Smooth muscle cell of the umbilical artery (primary cell): ENCODE data around the gene SAPCD2. TPM values are rescaled to one million over a fixed set of nuclear protein-coding genes. Genes with fewer than 3 reads are reported as not detected.

Experiments used
- total RNA-seq: library from RNA; depleted of rRNA; stranded (reverse); fragments of >200 nt; gene quantifications from 2 replicates; pipeline ENCODE4 v1.2.3, GENCODE V29; 2014

The SAPCD2 gene, protein sequence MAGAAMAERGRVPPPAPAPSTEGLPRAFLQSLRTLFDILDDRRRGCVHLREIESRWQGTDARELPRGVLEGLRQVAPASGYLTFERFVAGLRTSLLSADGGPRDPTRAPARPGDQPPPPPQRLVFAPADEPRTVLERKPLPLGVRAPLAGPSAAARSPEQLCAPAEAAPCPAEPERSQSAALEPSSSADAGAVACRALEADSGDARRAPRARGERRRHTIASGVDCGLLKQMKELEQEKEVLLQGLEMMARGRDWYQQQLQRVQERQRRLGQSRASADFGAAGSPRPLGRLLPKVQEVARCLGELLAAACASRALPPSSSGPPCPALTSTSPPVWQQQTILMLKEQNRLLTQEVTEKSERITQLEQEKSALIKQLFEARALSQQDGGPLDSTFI
- 0.89 and 5.7 TPM in 2 replicates for total RNA-seq

DNA sequence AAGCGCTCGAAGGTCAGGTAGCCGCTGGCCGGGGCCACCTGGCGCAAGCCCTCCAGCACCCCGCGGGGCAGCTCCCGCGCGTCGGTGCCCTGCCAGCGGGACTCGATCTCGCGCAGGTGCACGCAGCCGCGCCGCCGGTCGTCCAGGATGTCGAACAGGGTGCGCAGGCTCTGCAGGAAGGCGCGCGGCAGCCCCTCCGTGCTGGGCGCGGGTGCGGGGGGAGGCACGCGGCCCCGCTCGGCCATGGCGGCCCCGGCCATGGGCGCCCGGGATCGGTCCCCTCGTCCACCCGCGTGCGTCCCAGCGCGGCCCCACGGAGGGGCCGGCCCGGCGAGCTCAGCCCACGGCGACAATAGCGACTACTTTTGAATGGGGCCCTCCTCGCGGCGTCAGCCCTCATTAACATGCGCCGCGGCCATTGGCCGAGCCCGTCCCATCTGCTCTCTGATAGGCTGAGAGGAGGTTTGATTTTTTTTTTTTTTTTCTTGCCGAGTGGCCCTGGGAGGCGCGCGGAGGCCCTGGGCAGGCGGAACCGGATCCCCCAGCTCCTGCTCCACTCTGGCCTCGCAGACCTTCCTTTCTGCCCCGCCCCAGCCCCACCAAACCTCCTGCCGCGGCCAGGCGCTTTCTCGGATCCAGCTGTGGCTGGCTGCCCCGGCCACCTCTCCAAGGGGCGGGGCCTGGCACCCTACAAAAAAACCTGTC lies at the start of gene SAPCD2:
Gene SAPCD2 (minus strand): TSS at position 357 of the 705 bp plus-strand sequence. CDS start 97 bp downstream, at position 260.

DNA sequence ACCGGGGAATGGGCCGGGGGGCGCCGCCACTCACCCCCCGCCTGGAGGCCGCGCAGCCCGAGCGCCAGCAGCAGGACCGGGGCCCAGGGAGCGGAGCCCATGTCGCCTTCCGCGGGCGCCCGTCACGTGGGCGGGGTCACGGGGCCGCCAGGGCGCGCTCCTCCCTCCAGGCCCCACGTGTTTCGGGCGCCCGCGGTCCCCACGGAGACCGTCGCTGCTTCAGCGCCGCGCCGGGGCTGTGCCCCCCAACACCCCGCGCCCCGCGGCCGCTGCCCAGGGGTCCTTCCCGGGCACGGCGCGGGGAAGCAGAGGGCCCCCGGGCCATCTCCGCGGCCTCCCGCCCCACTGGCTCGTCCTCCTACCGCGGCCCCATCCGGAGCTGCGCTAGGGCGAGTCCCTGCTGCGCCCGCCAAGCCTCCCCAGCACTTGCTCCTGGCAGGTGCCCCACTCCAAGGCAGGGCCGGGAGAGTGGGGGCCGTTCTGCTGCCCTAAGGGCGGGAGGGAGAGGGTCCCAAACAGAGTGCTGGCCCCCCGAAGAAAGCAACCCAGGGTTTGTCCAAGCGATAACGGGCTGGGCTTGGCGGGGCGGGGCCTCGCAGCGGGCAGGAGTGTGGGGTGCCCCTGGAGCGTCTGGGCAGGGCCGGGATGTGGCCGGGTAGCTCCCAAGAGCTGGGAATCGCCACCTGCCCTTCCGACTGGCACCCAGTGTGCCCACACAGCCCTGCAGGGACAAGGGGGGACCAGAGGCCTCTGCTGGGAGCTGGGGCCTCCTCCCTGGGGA lies 44.4 kb upstream of the SAPCD2 start, which contains the start of gene DPP7:
Gene DPP7 (minus strand): TSS at position 121 of the 781 bp plus-strand sequence. CDS start 20 bp downstream, at position 101.

DNA sequence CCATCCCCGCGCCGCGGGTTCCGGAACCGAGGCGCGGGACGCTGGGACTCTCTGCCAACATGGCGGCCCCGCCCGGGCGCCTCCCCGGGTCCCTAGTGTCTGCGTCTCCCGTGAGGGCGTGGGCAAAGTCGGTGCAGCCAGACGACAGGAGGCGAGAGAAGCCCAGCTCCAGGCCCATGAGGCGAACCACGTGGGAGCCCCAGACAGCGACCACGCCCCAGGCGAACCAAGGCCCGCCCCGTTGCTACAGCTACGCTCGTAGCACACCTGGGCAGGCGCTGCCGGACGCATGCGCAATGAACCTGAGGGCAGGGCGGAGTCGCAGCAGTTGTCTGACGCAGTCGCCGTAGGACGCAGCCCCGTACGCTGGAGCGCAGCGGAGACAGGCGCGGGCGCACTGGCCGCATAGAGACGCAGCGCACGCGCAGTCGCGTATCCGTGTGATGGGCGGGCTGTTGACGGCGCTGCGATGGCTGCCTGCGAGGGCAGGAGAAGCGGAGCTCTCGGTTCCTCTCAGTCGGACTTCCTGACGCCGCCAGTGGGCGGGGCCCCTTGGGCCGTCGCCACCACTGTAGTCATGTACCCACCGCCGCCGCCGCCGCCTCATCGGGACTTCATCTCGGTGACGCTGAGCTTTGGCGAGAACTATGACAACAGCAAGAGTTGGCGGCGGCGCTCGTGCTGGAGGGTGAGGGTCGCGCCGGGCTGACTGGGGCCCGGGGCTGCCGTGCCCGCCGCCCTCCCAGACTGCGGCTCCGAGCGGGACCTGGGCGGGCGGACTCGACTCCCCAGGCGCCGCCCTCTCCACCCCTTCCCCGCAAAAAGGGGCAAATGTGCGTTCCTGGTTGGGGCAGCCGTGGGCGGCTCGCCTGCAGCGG lies 16.4 kb upstream of the SAPCD2 start, which contains the start of gene MAN1B1:
Gene MAN1B1 (plus strand): TSS at position 455 of the 878 bp plus-strand sequence. CDS start 15 bp downstream, at position 470.

DNA sequence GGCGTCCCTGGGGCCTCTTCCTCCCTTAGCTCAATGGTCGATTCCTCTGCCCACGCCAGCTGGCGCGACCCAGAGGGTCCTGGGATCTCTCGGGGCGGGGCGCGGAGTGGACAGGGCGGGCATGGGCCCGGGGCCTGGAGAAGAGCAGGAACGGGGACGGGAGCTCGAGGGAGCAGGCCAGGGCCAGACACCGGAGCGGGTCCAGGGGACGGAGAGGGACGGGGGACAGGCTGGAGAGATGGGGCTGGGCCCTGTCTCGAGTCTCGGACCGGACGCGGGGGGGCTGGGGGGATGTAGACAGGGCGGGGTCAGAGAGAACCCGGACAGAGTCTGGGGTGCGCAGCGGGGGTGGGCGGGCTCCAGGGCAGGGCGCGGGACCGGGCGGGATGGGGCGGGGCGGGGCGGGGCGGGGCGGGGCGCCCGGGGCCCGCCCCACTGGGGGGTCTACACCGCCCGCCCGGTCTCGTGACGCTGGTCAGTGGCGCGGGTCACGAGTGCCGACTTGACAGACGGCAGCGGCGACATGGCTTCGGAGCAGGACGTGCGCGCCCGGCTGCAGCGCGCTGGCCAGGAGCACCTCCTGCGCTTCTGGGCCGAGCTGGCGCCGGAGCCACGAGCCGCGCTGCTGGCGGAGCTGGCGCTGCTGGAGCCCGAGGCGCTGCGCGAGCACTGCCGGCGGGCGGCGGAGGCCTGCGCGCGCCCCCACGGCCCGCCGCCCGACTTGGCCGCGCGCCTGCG lies 6.8 kb upstream of the SAPCD2 start, which contains the start of gene UAP1L1:
Gene UAP1L1 (plus strand): TSS at position 508 of the 738 bp plus-strand sequence. CDS start 16 bp downstream, at position 524.

DNA sequence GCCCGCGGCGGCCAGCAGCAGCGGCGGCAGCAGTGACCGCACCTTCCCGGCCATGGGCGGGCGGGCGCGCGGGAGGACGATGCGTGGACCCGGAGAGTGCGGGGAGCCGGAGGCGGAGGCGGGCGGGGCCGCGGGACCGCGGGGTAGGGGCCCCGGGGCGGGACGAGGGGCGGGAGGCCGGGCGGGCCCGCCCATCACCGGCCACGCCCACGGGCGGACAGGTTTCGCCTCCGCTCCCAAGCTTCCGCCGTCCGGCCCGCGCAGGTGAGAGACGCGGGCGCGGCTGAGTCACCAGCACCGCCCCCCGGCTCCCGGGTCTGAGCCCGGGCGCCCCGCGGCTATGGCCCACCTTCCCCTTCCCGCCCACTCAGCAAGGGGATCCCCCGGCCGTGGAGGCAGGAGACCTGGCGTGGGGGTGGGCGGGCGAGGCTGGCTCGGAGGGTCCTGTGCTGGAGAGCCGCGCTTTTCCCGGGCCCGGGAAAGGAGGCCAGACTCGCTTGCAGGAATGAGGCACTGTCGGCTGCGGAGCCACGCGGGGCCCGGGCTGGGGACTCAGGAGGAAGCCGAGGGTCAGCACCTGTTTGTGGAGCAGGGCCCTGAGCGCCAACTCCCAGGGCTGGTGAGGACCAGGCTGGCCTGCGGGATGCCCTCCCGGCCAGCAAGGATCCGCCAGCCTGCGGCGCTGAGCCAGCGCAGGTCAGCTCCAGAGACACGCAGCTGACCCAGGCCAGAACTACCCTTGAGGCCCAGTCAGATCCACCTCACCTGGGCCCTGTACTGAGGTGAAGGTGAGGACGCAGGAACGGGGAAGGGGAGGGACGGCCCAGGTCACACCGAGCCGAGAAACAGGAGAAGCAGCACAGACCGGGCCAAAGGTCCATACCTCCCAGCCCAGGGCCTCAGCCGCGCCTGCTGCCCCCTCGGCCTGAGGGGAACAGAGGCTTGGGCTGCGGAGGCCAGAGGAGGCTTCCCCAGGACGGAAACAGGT lies 16.1 kb downstream of the SAPCD2 start, which contains the start of gene ENTPD2:
Gene ENTPD2 (minus strand): TSS at position 118 of the 988 bp plus-strand sequence. CDS start 64 bp downstream, at position 54.

DNA sequence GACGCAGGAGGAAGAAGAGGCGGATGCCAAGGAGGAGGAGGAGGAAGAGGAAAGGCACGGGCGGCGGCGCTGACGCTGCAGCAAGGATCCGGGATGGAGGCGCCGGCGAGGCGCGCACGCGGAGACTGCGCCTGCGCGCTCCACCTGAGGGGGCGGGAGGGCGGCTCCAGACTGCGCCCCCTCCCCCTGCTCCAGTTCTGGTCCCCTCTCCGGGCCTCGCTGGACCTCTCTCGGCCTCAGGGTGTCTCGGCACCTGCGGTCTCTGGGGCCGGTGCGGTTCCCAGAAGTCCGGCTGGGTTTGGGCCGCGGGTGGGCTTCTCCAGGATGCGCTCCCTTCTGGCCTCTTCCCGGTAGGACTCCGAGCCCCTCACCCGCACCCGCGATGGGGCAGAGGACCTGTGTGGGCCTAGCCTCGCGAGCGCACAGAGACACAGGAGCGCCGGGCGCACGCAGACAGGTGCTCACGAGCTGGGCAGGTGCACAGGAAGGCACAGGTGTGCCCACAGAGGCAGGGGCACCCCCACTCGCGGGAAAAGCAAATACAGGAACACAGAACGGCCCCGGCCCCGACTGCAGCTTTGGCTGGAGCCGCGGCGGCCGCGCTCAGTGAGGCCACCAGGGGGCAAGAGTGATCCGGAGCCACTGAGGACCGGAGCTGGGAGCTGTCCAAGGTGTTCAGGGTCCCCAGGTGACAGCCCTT lies 24.1 kb downstream of the SAPCD2 start, which contains the start of gene NPDC1:
Gene NPDC1 (minus strand): TSS at position 90 of the 700 bp plus-strand sequence. CDS start 188 bp downstream, outside the sequence.

DNA sequence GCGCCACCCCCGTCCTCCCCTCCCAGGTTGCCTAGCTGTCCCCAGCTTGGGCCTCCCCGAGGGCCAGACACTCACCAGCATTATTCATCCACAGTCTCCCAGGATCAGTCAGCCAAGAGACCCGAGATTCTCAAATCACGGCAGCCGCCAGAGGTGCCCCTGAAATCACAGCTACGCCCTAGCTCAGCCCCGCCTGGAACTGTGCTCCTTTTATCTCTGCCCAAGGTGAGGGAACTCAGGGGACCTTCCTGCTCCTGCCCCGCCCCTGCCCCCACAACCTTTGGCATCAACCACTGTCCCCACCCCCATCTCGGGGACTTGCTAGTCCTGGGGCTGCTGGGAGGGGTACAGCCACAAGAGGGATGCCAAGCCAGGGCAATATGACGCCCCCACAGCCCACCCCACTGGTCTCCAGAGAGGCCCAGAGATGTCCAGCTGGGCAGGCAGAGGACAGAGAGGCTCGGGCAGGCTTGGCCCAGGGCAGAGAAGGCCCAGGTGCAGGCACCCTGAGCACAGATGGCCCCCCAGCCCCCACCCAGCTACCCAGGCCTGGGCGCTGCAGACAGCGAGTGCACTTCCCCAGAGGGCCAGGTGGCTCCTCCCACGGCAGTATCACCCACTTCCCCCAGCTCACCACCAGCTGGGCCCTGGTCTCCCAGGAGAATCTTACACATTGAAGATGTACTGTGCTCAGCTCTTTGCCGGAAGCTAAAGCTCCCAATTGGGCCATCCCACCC lies 38.3 kb downstream of the SAPCD2 start, which contains the start of gene FUT7:
Gene FUT7 (minus strand): TSS at position 185 of the 737 bp plus-strand sequence. CDS start 97 bp downstream, at position 88.

DNA sequence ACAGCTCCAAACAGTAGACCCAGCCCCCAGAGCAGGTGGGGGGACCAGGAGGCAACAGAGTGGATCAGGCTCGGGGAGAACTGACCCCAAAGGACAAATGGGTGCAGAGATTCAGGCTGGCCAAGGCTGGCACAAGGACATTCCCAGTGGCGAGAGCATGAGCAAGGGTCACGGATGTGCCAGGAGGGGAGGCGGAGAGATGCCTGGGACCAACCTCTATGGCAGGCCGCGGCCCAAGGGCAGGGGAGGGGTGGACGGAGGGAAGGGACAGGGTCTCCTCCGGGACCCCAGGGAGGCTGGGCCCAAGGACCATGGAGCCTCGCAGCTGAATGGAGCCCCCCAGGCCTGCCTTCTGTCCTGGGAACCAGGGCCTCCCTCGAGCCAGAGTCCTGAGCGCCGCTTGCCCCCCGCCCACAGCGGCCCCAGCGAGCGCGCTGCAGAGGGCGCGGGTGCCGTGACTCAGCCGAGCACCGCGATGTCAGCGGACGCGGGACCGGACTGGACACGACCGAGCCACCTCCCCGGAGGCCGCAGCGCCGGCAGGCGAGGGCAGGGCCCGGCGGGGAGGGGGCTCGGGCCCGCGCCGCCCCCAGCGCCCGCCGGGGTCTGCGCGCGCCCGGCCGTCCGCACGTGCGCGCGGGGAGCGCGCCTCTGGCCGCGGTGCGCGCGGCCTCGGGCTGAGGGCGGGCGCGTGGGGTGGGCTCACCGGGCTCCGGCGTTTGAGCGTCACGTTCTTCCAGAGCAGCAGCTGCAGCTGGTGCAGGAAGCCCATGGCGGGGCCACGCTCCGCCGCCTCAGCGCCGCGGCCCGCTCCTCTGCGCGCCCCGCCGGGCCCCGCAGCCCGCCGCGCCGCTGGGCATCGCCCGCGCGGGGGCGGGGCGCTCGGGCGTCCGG lies 42.7 kb downstream of the SAPCD2 start, which contains the start of gene ABCA2:
Gene ABCA2 (minus strand): TSS at position 869 of the 894 bp plus-strand sequence. CDS start 97 bp downstream, at position 772.

Other genes with a start within 250 kb of the SAPCD2 start
- gene AJM1, start 228.1 kb downstream of the SAPCD2 start, total RNA-seq: 2.1 and 2.4 TPM in 2 replicates
- gene PHPT1, start 221.1 kb downstream of the SAPCD2 start, total RNA-seq: 65.8 and 98.9 TPM in 2 replicates
- 2.7 and 4.0 TPM in 2 replicates for gene MAMDC4, start 218.2 kb downstream of the SAPCD2 start, total RNA-seq
- 209 and 275 TPM in 2 replicates for gene EDF1, start 204.2 kb downstream of the SAPCD2 start, total RNA-seq
- 5.6 and 16.0 TPM in 2 replicates for gene TRAF2, start 184.0 kb downstream of the SAPCD2 start, total RNA-seq
- gene FBXW5, start 125.8 kb downstream of the SAPCD2 start, total RNA-seq: 142 and 159 TPM in 2 replicates
- 0.59 TPM in 1 of 2 replicates, not detected in the other for gene C8G, start 125.3 kb downstream of the SAPCD2 start, total RNA-seq
- gene LCN12, start 118.3 kb downstream of the SAPCD2 start, total RNA-seq: 0.30 and 0.51 TPM in 2 replicates
- 8.3 and 21.4 TPM in 2 replicates for gene PTGDS, start 93.1 kb downstream of the SAPCD2 start, total RNA-seq
- 0.88 and 1.5 TPM in 2 replicates for gene LCNL1, start 87.6 kb downstream of the SAPCD2 start, total RNA-seq
- gene PAXX, start 78.1 kb downstream of the SAPCD2 start, total RNA-seq: 13.5 and 17.8 TPM in 2 replicates
- gene CLIC3, start 74.0 kb downstream of the SAPCD2 start, total RNA-seq: 2.5 and 3.3 TPM in 2 replicates
- gene ABCA2, start 42.3 kb downstream of the SAPCD2 start, total RNA-seq: 46.0 and 68.3 TPM in 2 replicates
- under 0.01 TPM in 1 of 2 replicates, not detected in the other for gene FUT7, start 38.5 kb downstream of the SAPCD2 start, total RNA-seq
- 27.3 and 49.4 TPM in 2 replicates for gene NPDC1, start 24.4 kb downstream of the SAPCD2 start, total RNA-seq
- not detected in 2 replicates for gene ENTPD2, start 16.5 kb downstream of the SAPCD2 start, total RNA-seq
- gene UAP1L1, start 7.0 kb upstream of the SAPCD2 start, total RNA-seq: 18.7 and 21.5 TPM in 2 replicates
- gene MAN1B1, start 16.4 kb upstream of the SAPCD2 start, total RNA-seq: 176 and 185 TPM in 2 replicates
- gene DPP7, start 44.2 kb upstream of the SAPCD2 start, total RNA-seq: 69.1 and 79.6 TPM in 2 replicates
- gene GRIN1, start 68.6 kb upstream of the SAPCD2 start, total RNA-seq: 0.09 TPM in 1 of 2 replicates, not detected in the other
- not detected in 2 replicates for gene LRRC26, start 99.5 kb upstream of the SAPCD2 start, total RNA-seq
- not detected in 2 replicates for gene TMEM210, start 101.5 kb upstream of the SAPCD2 start, total RNA-seq
- gene ANAPC2, start 118.0 kb upstream of the SAPCD2 start, total RNA-seq: 25.5 and 28.8 TPM in 2 replicates
- 51.0 and 65.9 TPM in 2 replicates for gene SSNA1, start 118.1 kb upstream of the SAPCD2 start, total RNA-seq
- 6.2 and 8.9 TPM in 2 replicates for gene TPRN, start 130.2 kb upstream of the SAPCD2 start, total RNA-seq
- 32.1 and 32.8 TPM in 2 replicates for gene TMEM203, start 135.1 kb upstream of the SAPCD2 start, total RNA-seq
- 2.7 and 5.4 TPM in 2 replicates for gene NDOR1, start 135.1 kb upstream of the SAPCD2 start, total RNA-seq
- gene RNF208, start 151.7 kb upstream of the SAPCD2 start, total RNA-seq: 0.30 and 0.83 TPM in 2 replicates
- gene CYSRT1, start 154.6 kb upstream of the SAPCD2 start, total RNA-seq: 0.30 and 0.46 TPM in 2 replicates
- not detected in 2 replicates for gene RNF224, start 156.9 kb upstream of the SAPCD2 start, total RNA-seq
- under 0.01 TPM in 1 of 2 replicates, not detected in the other for gene SLC34A3, start 160.3 kb upstream of the SAPCD2 start, total RNA-seq
- gene TUBB4B, start 170.7 kb upstream of the SAPCD2 start, total RNA-seq: 60.9 and 219 TPM in 2 replicates
- gene STPG3, start 180.7 kb upstream of the SAPCD2 start, total RNA-seq: not detected in 2 replicates
- 36.5 and 54.9 TPM in 2 replicates for gene NELFB, start 184.8 kb upstream of the SAPCD2 start, total RNA-seq
- 19.0 and 33.5 TPM in 2 replicates for gene TOR4A, start 207.2 kb upstream of the SAPCD2 start, total RNA-seq
- 0.18 and 0.30 TPM in 2 replicates for gene NRARP, start 231.7 kb upstream of the SAPCD2 start, total RNA-seq